ENCODE measurements around the gene AKAP11.

The AKAP11 gene

DNA sequence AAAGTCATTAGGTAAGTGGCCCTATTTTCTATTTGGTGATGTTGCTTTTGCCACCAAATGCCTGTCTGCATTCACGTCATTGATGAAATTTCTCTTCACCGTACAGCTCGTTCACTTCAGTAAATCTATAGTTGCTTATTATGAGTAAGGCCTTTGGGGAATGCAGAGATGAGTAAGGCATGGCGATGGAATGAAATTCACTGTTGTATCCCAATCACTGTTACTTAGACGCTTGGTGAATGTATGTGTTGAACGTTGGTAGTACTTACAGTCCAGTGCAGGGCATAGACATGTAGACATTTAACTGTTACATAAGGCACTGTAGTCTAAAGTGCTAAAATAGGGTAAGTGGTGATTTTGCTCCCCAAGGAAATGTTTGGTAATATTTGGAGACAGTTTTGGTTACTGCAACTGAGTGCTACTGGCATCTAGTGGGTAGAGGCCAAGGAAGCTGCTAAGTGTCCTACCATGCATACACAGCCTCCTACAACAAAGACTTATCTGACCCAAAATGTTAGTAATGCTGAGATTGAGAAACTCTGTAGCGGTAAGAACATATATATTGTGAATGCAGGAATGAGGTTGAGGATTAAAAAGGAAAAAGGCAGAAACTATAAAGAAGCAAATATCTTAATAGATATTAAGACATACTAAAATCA, 5.8 kb downstream of the AKAP11 start:
- DNase-seq (ENCODE audit: insufficient read length, low spot score) (no peak), FAIRE-seq (no peak)
- TF ChIP-seq CTCF (IDR thresholded peaks at IDR 0.05; ENCODE audit: insufficient read depth, missing control alignments): no peak

GRCh38 chr13:42279080-42279479, 7.1 kb downstream of the AKAP11 start:
- FAIRE-seq (no peak), DNase-seq (ENCODE audit: insufficient read length, low spot score) (no peak)
- no peak for TF ChIP-seq CTCF (IDR thresholded peaks at IDR 0.05; ENCODE audit: insufficient read depth, missing control alignments)

GRCh38 chr13:42279986-42280385, 8.0 kb downstream of the AKAP11 start:
- DNase-seq (ENCODE audit: insufficient read length, low spot score): no peak
- TF ChIP-seq CTCF (IDR thresholded peaks at IDR 0.05; ENCODE audit: insufficient read depth, missing control alignments): no peak
- FAIRE-seq: no peak

GRCh38 chr13:42280537-42280936, 8.6 kb downstream of the AKAP11 start:
- FAIRE-seq (no peak), DNase-seq (ENCODE audit: insufficient read length, low spot score) (no peak)
- no peak for TF ChIP-seq CTCF (IDR thresholded peaks at IDR 0.05; ENCODE audit: insufficient read depth, missing control alignments)

GRCh38 chr13:42283574-42283973, 11.6 kb downstream of the AKAP11 start:
- FAIRE-seq (no peak), DNase-seq (ENCODE audit: insufficient read length, low spot score) (no peak)
- TF ChIP-seq CTCF (IDR thresholded peaks at IDR 0.05; ENCODE audit: insufficient read depth, missing control alignments): no peak

- TF ChIP-seq CTCF (IDR thresholded peaks at IDR 0.05; ENCODE audit: insufficient read depth, missing control alignments): no peak
- FAIRE-seq (no peak), DNase-seq (ENCODE audit: insufficient read length, low spot score) (no peak)
Observed at GRCh38 chr13:42284068-42284467, 12.1 kb downstream of the AKAP11 start.

GRCh38 chr13:42298392-42298791, 26.4 kb downstream of the AKAP11 start:
- no peak for DNase-seq (ENCODE audit: insufficient read length, low spot score)
- no peak for TF ChIP-seq CTCF (IDR thresholded peaks at IDR 0.05; ENCODE audit: insufficient read depth, missing control alignments)
- FAIRE-seq: no peak

Data from D721Med (cell line).